ENCODE measurements around the gene DENND1A. TPM values are rescaled to one million over a fixed set of nuclear protein-coding genes. Genes with fewer than 3 reads are reported as not detected.

DENND1A gene
- total RNA-seq, 2 donors from 2014 or later = 17.8 to 36.6 TPM

- no peak for ATAC-seq (ENCODE audit: insufficient number of reproducible peaks, low FRiP score, low read depth)
Measured at GRCh38 chr9:123397975-123398374, 532.0 kb downstream of the DENND1A start.

GRCh38 chr9:123395689-123396511 is 534.0 kb downstream of the DENND1A start:
- Histone ChIP-seq H3K9me3 (no peaks in the 10 kb centered on the region), H3K27me3 (replicated peaks; ENCODE audit: insufficient read depth) (no peaks in the 10 kb centered on the region), H3K36me3 (no peaks in the 10 kb centered on the region), H3K27ac (no peak overlapping the region), H3K4me3 (no peak overlapping the region), H3K4me1 (ENCODE audit: control insufficient read depth in 1 of 2, low read depth in 2 of 2) (peaks cover 0 to 4% of the 10 kb centered on the region in 2 donors)
- TF ChIP-seq CTCF (IDR thresholded peaks at IDR 0.05) = no peak
- ATAC-seq (ENCODE audit: insufficient number of reproducible peaks, low FRiP score, low read depth) (no peak), DNase-seq (ENCODE audit: low spot score) (no peak)

More at GRCh38 chr9:123397975-123398374, 532.0 kb downstream of the DENND1A start:
- H3K27ac ChIP-seq = no peak overlapping the region
- H3K9me3 ChIP-seq = no peaks in the 10 kb centered on the region
- TF ChIP-seq CTCF (IDR thresholded peaks at IDR 0.05) = no peak
- peaks cover 0 to 13% of the 10 kb centered on the region in 2 donors for H3K4me1 ChIP-seq (ENCODE audit: control insufficient read depth in 1 of 2, low read depth in 2 of 2)
- no peak for DNase-seq (ENCODE audit: low spot score)
- H3K36me3 ChIP-seq = no peaks in the 10 kb centered on the region
- H3K27me3 ChIP-seq (replicated peaks; ENCODE audit: insufficient read depth) = no peaks in the 10 kb centered on the region
- H3K4me3 ChIP-seq = no peak overlapping the region

GRCh38 chr9:123395276-123395688 is 534.6 kb downstream of the DENND1A start:
- Histone ChIP-seq H3K27ac (no peak overlapping the region), H3K27me3 (replicated peaks; ENCODE audit: insufficient read depth) (no peaks in the 10 kb centered on the region), H3K4me3 (no peak overlapping the region), H3K4me1 (ENCODE audit: control insufficient read depth in 1 of 2, low read depth in 2 of 2) (no peaks in the 10 kb centered on the region), H3K9me3 (no peaks in the 10 kb centered on the region), H3K36me3 (no peaks in the 10 kb centered on the region)
- no peak for DNase-seq (ENCODE audit: low spot score)
- no peak for TF ChIP-seq CTCF (IDR thresholded peaks at IDR 0.05)
- ATAC-seq (ENCODE audit: insufficient number of reproducible peaks, low FRiP score, low read depth) = no peak

GRCh38 chr9:123394291-123395235 is 535.4 kb downstream of the DENND1A start:
- H3K9me3 ChIP-seq = no peaks in the 10 kb centered on the region
- H3K36me3 ChIP-seq = no peaks in the 10 kb centered on the region
- H3K4me1 ChIP-seq (ENCODE audit: control insufficient read depth in 1 of 2, low read depth in 2 of 2) = no peaks in the 10 kb centered on the region
- no peak for DNase-seq (ENCODE audit: low spot score)
- no peak overlapping the region for H3K27ac ChIP-seq
- H3K4me3 ChIP-seq = no peak overlapping the region
- ATAC-seq (ENCODE audit: insufficient number of reproducible peaks, low FRiP score, low read depth) = no peak
- no peaks in the 10 kb centered on the region for H3K27me3 ChIP-seq (replicated peaks; ENCODE audit: insufficient read depth)
- TF ChIP-seq CTCF (IDR thresholded peaks at IDR 0.05) = no peak

GRCh38 chr9:123392802-123393201 is 537.1 kb downstream of the DENND1A start:
- Histone ChIP-seq H3K9me3 (no peaks in the 10 kb centered on the region), H3K27me3 (replicated peaks; ENCODE audit: insufficient read depth) (no peaks in the 10 kb centered on the region), H3K4me3 (no peak overlapping the region), H3K27ac (no peak overlapping the region), H3K36me3 (no peaks in the 10 kb centered on the region), H3K4me1 (ENCODE audit: control insufficient read depth in 1 of 2, low read depth in 2 of 2) (no peaks in the 10 kb centered on the region)
- TF ChIP-seq CTCF (IDR thresholded peaks at IDR 0.05) = no peak
- DNase-seq (ENCODE audit: low spot score) (no peak), ATAC-seq (ENCODE audit: insufficient number of reproducible peaks, low FRiP score, low read depth) (no peak)

Measured in thoracic aorta (tissue), 2 donors.